H9 (cell line): ENCODE data around the gene KRTAP12-3. TPM values are rescaled to one million over a fixed set of nuclear protein-coding genes. Genes with fewer than 3 reads are reported as not detected.

Source experiments
- DNase-seq: peaks from one replicate; pipeline ENCODE4 v3.0.0-alpha.2; 2017
- H2AFZ ChIP-seq: one replicate; pipeline ENCODE4 v1.6.1; 2013; ENCODE audit warnings: mild to moderate bottlenecking, low read length, control low read depth, moderate library complexity
- H2AK5ac ChIP-seq: 2 replicates; pipeline ENCODE4 v1.6.1; 2013; ENCODE audit warnings: low read length, control low read depth, mixed read lengths; ENCODE audit not compliant: insufficient read length
- H2BK120ac ChIP-seq: one replicate; pipeline ENCODE4 v1.6.1; 2013; ENCODE audit warnings: low read depth, mild to moderate bottlenecking, low read length, control low read depth, inconsistent platforms; ENCODE audit not compliant: poor library complexity, severe bottlenecking
- H2BK12ac ChIP-seq: 2 replicates; pipeline ENCODE4 v1.6.1; 2013; ENCODE audit warnings: low read length, control low read depth, mixed read lengths, low read depth; ENCODE audit not compliant: insufficient read length
- H2BK15ac ChIP-seq: 2 replicates; pipeline ENCODE4 v1.6.1; 2013; ENCODE audit warnings: low read depth, low read length, control low read depth
- H2BK20ac ChIP-seq: one replicate; pipeline ENCODE4 v1.6.1; 2013; ENCODE audit warnings: low read depth, mild to moderate bottlenecking, low read length, control low read depth, inconsistent platforms; ENCODE audit not compliant: poor library complexity, severe bottlenecking
- H2BK5ac ChIP-seq: 2 replicates; pipeline ENCODE4 v1.6.1; 2013; ENCODE audit warnings: low read length, control low read depth, mixed read lengths; ENCODE audit not compliant: insufficient read length
- H3K14ac ChIP-seq: 2 replicates; pipeline ENCODE4 v1.6.1; 2013; ENCODE audit warnings: low read length, control low read depth; ENCODE audit not compliant: insufficient read depth
- H3K18ac ChIP-seq: 2 replicates; pipeline ENCODE4 v1.6.1; 2013; ENCODE audit warnings: low read depth, mild to moderate bottlenecking, mixed read lengths, low read length, control low read depth; ENCODE audit not compliant: insufficient read length
- H3K23ac ChIP-seq: 2 replicates; pipeline ENCODE4 v1.6.1; 2013; ENCODE audit warnings: low read length, control low read depth, mixed read lengths, low read depth; ENCODE audit not compliant: insufficient read length
- H3K23me2 ChIP-seq: 2 replicates; pipeline ENCODE4 v1.6.1; 2013; ENCODE audit warnings: low read depth, mild to moderate bottlenecking, mixed read lengths, low read length, control low read depth; ENCODE audit not compliant: insufficient read length, poor library complexity, severe bottlenecking
- H3K27ac ChIP-seq: 2 replicates; pipeline ENCODE4 v1.5.1; 2013; ENCODE audit warnings: low read length, control low read depth, mixed read lengths, low read depth; ENCODE audit not compliant: insufficient read length
- H3K27me3 ChIP-seq: 2 replicates; pipeline ENCODE4 v1.6.1; 2013; ENCODE audit warnings: low read length, control low read depth, inconsistent platforms; ENCODE audit not compliant: insufficient read depth
- H3K4ac ChIP-seq: 2 replicates; pipeline ENCODE4 v1.6.1; 2013; ENCODE audit warnings: low read depth, mild to moderate bottlenecking, control low read depth, inconsistent platforms, low read length, moderate library complexity
- H3K4me1 ChIP-seq: 2 replicates; pipeline ENCODE4 v1.6.1; 2013; ENCODE audit warnings: low read length, control low read depth, inconsistent platforms; ENCODE audit not compliant: insufficient read depth
- H3K4me2 ChIP-seq: 2 replicates; pipeline ENCODE4 v1.6.1; 2013; ENCODE audit warnings: low read length, control low read depth, mixed read lengths; ENCODE audit not compliant: insufficient read length, insufficient read depth
- H3K56ac ChIP-seq: 2 replicates; pipeline ENCODE4 v1.6.1; 2013; ENCODE audit warnings: low read depth, mild to moderate bottlenecking, mixed read lengths, low read length, control low read depth; ENCODE audit not compliant: insufficient read length
- H3K79me1 ChIP-seq: 2 replicates; pipeline ENCODE4 v1.6.1; 2013; ENCODE audit warnings: low read depth, mild to moderate bottlenecking, moderate library complexity, low read length, control low read depth, inconsistent platforms; ENCODE audit not compliant: insufficient read depth, poor library complexity, severe bottlenecking
- H3K79me2 ChIP-seq: 2 replicates; pipeline ENCODE4 v1.6.1; 2013; ENCODE audit warnings: low read length, control low read depth, inconsistent platforms; ENCODE audit not compliant: insufficient read depth
- H3K9ac ChIP-seq: 2 replicates; pipeline ENCODE4 v1.6.1; 2013; ENCODE audit warnings: low read length, control low read depth, mixed read lengths; ENCODE audit not compliant: insufficient read length; ENCODE audit errors: extremely low read depth
- H3K9me3 ChIP-seq: one replicate; pipeline ENCODE4 v1.6.1; 2013; ENCODE audit warnings: low read depth, low read length, inconsistent platforms; ENCODE audit not compliant: control insufficient read depth
- H3T11ph ChIP-seq: one replicate; pipeline ENCODE4 v1.6.1; 2013; ENCODE audit warnings: mild to moderate bottlenecking, low read length, control low read depth, inconsistent platforms
- H4K20me1 ChIP-seq: one replicate; pipeline ENCODE4 v1.6.1; 2013; ENCODE audit not compliant: control insufficient read depth, insufficient read length, insufficient read depth
- H4K5ac ChIP-seq: 2 replicates; pipeline ENCODE4 v1.6.1; 2013; ENCODE audit warnings: low read depth, mild to moderate bottlenecking, mixed read lengths, low read length, control low read depth; ENCODE audit not compliant: insufficient read length
- H4K8ac ChIP-seq: replicated peaks from 2 replicates; pipeline ENCODE4 v1.6.1; 2013; ENCODE audit warnings: low read length, control low read depth, mixed read lengths, low read depth; ENCODE audit not compliant: insufficient read length
- H4K91ac ChIP-seq: 2 replicates; pipeline ENCODE4 v1.6.1; 2013; ENCODE audit warnings: low read depth, mild to moderate bottlenecking, moderate library complexity, mixed read lengths, low read length, control low read depth; ENCODE audit not compliant: insufficient read length
- H3K27ac Mint-ChIP-seq, 3 experiments: 2 replicates in 2 of 3; 3 replicates in 1 of 3; pipeline ENCODE4 v1.8.0; 2020 to 2021; ENCODE audit warnings: mixed read lengths in 3 of 3, mild to moderate bottlenecking in 1 of 3, moderate library complexity in 1 of 3
- H3K27me3 Mint-ChIP-seq: 2 replicates; pipeline ENCODE4 v1.8.0; 2021; ENCODE audit warnings: low read depth, mild to moderate bottlenecking, moderate library complexity, mixed read lengths
- H3K36me3 Mint-ChIP-seq, 3 experiments: 2 replicates in 2 of 3; 3 replicates in 1 of 3; pipeline ENCODE4 v1.8.0; 2020 to 2021; ENCODE audit warnings: low read depth in 3 of 3, mixed read lengths in 3 of 3; ENCODE audit not compliant: insufficient read depth in 1 of 3
- H3K4me1 Mint-ChIP-seq, 2 experiments: 2 replicates each; pipeline ENCODE4 v1.8.0; 2020; ENCODE audit warnings: mixed read lengths in 2 of 2
- H3K4me3 Mint-ChIP-seq, 2 experiments: 2 replicates in 1 of 2; 3 replicates in 1 of 2; pipeline ENCODE4 v1.8.0; 2020 to 2021; ENCODE audit warnings: mild to moderate bottlenecking in 2 of 2, mixed read lengths in 2 of 2, moderate library complexity in 1 of 2
- H3K9me3 Mint-ChIP-seq, 2 experiments: 2 replicates in 1 of 2; 3 replicates in 1 of 2; pipeline ENCODE4 v1.8.0; 2020; ENCODE audit warnings: mild to moderate bottlenecking in 2 of 2, mixed read lengths in 2 of 2, moderate library complexity in 1 of 2
- WGBS: extraction: QIAGEN DNeasy Blood & Tissue Kit; methylation state at CpG from one replicate; pipeline ENCODE4 v1.1.7; 2013; ENCODE audit warnings: missing lambda C conversion rate, low lambda C conversion rate, mixed read lengths; ENCODE audit not compliant: insufficient read length; ENCODE audit errors: extremely low coverage; 5-methylcytosine and 5-hydroxymethylcytosine counted together
- total RNA-seq: library from RNA; stranded (reverse); gene quantifications from 2 replicates; pipeline ENCODE4 v1.2.1, GENCODE V29; 2021
- TF ChIP-seq, protein P1 (sequence below): fragments of 200-600 bp; sonication (generic); conservative IDR thresholded peaks from 3 replicates; pipeline ENCODE4 v1.8.0; 2021; ENCODE audit warnings: antibody characterized with exemption, mild to moderate bottlenecking

Gene KRTAP12-3
- total RNA-seq, 1 experiment from 2014 or later, result not detected

DNA sequence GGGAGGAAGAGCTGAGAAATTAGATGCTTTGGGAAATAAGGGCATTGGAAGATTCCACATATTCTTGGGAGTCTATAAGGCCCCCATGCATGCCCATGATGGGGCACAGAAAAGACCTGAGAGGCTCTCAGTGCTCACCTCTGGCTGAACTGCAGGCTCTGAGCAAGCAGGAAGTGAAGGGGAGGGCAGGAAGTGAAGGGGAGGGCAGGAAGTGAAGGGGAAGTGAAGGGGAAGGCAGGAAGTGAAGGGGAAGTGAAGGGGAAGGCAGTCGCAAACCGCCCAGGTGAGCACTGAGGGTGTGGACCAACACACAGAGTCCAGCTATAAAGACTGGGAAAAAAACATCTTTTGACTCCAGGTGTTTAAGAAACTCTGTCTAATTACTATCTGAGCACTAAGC lies 27.3 kb upstream of the KRTAP12-3 start:
- H3K56ac ChIP-seq, result no peak overlapping the region
- no peak overlapping the region for H4K91ac ChIP-seq
- no peak overlapping the region for H3K4me2 ChIP-seq
- H3T11ph ChIP-seq, result no peak overlapping the region
- no peak overlapping the region for H3K18ac ChIP-seq
- no peak overlapping the region for H2AK5ac ChIP-seq
- no peaks in the 10 kb centered on the region for H3K27me3 ChIP-seq
- H3K79me1 ChIP-seq, result no peaks in the 10 kb centered on the region
- no peak overlapping the region for H2BK5ac ChIP-seq
- peaks cover 7 to 16% (median 11%) of the 10 kb centered on the region in 3 experiments; a peak in 6 of 7 replicates for H3K36me3 Mint-ChIP-seq
- H3K4ac ChIP-seq, result no peak overlapping the region
- no peak overlapping the region for H2BK20ac ChIP-seq
- H4K5ac ChIP-seq, result no peak overlapping the region
- H2BK12ac ChIP-seq, result no peak overlapping the region
- H3K23me2 ChIP-seq, result no peaks in the 10 kb centered on the region
- H4K20me1 ChIP-seq, result no peaks in the 10 kb centered on the region
- H3K4me1 ChIP-seq, result no peaks in the 10 kb centered on the region
- H3K27me3 Mint-ChIP-seq, result peaks cover 14% of the 10 kb centered on the region
- peaks cover 3 to 7% of the 10 kb centered on the region in 2 experiments; a peak in 2 of 4 replicates for H3K4me1 Mint-ChIP-seq
- H3K4me3 Mint-ChIP-seq, result no peak overlapping the region
- H2BK15ac ChIP-seq, result no peak overlapping the region
- H3K14ac ChIP-seq, result no peak overlapping the region
- TF ChIP-seq, protein P1, sequence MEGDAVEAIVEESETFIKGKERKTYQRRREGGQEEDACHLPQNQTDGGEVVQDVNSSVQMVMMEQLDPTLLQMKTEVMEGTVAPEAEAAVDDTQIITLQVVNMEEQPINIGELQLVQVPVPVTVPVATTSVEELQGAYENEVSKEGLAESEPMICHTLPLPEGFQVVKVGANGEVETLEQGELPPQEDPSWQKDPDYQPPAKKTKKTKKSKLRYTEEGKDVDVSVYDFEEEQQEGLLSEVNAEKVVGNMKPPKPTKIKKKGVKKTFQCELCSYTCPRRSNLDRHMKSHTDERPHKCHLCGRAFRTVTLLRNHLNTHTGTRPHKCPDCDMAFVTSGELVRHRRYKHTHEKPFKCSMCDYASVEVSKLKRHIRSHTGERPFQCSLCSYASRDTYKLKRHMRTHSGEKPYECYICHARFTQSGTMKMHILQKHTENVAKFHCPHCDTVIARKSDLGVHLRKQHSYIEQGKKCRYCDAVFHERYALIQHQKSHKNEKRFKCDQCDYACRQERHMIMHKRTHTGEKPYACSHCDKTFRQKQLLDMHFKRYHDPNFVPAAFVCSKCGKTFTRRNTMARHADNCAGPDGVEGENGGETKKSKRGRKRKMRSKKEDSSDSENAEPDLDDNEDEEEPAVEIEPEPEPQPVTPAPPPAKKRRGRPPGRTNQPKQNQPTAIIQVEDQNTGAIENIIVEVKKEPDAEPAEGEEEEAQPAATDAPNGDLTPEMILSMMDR, result no peak
- no peak overlapping the region for H3K27ac ChIP-seq
- H3K23ac ChIP-seq, result no peak overlapping the region
- no peak overlapping the region for H2AFZ ChIP-seq
- no peak overlapping the region for H3K27ac Mint-ChIP-seq
- no peaks in the 10 kb centered on the region for H3K9me3 ChIP-seq
- H3K9me3 Mint-ChIP-seq, result peaks cover 20 to 26% of the 10 kb centered on the region in 2 experiments
- WGBS, result no CpG with 5 or more reads among the region's 2 CpGs
- no peaks in the 10 kb centered on the region for H3K79me2 ChIP-seq
- H3K9ac ChIP-seq, result no peak overlapping the region
- H2BK120ac ChIP-seq, result no peak overlapping the region
- no peak for DNase-seq
- H4K8ac ChIP-seq, result no peak overlapping the region
